Measurements from ENCODE around the gene SPOCD1.
A peak's percentile ranks its signal among the peaks of the same experiment; 100 is the strongest.

SPOCD1 gene

DNA sequence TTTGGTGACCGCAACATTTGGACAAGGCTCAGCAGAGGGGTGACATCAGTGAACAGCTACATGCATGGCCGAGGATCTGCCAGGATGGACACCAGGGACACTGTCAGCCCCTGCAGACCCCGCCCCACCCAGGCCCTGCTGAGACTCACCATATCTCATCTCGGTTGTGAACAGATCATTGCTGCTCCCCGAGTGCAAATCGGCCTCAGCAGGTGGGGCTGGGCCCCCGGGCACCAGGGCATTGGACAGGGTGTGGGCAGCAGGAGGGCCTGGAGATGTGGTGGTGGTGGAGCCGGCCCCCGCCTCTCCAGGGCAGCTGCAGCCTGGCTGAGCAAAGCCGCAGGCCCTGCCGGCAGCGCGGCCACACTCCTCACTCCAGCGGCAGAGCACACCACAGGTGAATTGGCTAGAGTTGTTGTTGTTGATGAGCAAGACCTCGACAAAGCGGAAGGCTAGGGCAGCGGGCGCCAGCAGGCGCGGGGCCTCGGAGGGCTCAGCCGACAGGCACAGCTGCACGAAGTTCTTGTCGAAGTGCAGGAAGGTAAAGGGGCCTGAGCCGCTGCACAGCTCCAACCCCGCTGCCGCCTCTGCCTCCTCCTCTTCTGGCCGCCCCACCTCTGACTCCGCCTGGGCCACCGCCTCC lies 59.9 kb downstream of the SPOCD1 start:
- no peak for DNase-seq (ENCODE audit: low read depth)

DNA sequence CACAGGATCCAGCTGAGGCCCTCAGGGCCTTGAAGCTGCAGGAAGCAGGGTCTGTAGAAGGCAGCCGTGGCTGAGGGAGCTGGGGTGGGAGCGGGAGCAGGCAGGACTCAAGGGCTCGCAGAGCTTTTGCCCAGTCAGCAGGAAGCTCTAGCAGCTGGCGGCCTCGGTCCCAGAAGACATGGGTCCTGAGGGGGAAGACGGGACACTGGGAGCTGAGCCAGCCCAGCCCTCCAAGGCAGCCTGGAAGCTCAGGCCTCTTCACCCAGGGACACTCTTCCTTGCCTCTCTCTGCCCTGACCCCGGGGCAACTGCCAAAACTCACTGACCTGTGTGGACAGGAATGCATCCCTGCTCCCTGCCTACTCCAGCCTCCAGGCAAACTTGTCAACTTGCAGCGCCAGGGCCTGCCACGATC lies 60.6 kb downstream of the SPOCD1 start:
- no peak for DNase-seq (ENCODE audit: low read depth)

DNA sequence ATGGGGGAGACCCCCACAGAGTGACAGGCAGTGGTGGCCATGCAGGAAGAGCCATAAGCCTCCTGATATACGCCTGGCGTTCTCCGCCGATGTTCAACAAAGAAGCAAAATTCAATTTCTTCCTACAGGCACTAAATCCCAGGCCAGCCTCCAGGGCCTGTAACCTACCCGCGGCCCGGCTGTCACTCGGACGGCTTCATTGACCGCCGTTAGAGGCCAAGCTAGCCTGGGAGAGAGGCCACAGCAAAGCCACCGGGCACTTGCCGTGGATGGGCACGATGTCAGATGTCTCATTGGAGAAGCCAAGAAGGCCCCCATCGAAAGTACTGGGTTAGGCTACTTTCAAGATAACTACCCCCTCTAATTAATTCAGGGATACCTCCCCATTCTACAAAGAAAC lies 61.4 kb downstream of the SPOCD1 start:
- no peak for DNase-seq (ENCODE audit: low read depth)

DNA sequence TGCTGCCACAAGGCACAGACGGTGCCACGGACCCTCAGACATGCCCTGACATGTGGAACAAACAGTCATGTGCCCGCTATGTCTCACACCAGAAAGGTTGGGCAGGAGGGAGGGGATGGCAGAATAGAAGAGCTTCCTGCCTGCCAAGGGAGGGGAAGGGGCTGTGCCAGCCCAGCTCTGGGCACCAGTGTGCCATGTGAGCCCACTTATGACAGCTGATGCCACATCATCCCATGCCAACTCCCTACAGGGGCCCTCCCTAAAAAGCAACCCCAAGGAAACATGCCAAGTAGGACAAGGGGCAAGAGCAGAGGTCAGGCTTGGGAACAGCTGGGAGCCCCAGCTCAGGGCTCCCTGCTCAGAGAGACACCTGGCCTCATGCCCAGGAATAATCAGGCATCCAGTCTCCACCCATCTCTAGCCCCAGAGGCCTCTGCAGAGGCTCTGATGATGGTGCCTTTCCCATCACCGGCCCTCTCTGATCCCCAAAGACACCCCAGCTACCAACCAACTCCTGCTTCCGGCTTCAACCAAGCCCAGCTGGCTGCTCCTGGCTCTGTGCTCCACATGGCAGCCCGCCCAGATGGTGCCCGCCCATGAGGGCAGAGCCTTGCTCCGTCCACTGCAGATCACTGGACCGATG lies 62.0 kb downstream of the SPOCD1 start:
- no peak for DNase-seq (ENCODE audit: low read depth)

DNA sequence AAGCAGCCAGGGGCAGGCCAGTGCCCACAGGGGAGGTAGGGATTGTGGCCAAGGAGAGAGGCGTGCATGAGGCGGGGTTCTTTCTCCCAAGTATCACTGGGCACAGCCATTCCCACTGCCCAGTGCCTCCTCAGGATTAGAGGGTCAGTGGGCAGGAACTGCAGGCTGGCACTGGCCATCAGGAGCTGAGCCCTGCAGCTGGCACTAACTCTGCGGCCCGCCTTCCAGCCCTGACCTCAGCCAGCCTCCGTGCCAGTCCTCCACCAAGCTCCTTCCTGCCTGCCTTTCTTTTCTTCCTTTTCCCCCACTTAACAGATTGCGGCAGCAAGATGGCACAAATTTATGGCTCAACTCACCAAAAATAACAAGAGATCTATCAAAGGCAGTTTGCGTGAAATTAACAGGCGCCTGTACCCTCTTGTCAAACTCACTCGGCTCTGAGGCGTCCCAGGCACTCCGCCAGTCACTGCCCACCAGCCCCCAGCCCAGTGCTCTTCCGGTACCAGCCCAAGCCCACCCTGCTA lies 62.8 kb downstream of the SPOCD1 start:
- DNase-seq (ENCODE audit: low read depth), result no peak

DNA sequence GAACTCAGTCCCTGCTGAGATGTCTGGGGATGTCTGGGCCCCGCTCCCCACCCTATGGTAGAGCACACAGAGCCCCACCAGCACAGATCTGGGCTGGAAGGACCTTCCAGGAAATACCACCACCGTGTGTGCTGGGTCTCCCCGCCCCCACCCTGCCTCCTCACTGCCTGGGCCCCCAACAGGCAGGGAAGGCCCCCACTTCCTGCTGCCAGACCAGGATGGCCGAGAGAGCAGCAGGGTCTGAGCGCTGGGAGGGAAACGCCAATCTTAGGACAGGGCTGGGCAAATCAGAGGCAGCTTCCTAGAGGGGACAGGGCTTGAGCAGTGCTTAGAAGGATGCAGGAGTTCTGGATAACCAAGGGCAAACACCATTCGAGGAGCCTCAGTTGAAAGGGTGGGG lies 63.6 kb downstream of the SPOCD1 start:
- no peak for DNase-seq (ENCODE audit: low read depth)

DNA sequence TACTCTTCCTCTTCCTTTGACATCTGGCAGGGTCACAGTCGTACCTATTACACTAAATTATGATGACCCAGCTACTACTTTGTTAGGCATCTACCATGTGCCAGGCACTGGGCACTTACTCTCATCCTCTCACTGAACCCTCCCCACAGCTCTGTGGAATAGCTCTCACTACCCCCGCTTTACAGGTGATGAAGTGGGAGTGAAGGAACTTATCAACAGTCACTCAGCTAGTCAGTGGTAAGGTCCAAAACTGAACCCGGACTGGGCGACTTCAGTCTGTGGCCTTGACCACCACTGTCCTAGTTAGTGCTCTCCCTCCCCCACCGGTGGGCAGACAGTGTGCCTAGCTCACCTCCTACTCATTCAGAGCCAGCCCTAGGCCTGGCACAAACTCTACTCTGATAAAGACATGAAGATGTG lies 64.0 kb downstream of the SPOCD1 start:
- no peak for DNase-seq (ENCODE audit: low read depth)

DNA sequence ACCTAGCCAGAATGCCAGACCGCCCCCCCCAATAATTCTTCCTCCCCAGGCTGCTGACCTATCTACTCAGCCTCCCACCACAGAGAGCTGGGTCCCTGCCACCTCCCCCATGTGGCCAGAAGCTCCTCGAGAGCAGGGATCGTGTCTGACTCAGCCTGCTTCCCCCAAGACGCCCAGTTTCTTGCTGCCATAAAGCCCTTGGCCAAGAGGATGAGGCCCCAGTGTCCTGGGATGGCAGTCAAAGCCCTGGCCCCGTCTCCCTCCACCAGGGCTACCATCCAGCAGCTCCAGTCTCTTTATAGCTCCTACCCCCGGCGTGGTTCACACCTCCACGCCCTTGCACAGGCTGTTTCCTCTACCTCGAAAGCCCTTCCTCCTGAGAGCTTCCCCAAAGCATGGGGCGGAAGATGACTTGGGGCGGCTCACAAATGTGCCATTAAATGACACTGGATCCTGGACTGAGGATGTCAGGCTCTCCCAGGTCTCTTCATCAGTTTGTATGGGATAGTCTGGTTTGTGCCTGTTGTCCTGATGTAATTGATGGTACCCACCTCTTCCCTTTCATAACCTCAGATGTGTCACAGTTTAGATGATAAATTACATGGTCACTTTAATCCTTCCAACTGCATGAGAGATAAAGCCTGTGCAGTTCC lies 64.8 kb downstream of the SPOCD1 start:
- peak; percentile 25 for DNase-seq (ENCODE audit: low read depth)

DNA sequence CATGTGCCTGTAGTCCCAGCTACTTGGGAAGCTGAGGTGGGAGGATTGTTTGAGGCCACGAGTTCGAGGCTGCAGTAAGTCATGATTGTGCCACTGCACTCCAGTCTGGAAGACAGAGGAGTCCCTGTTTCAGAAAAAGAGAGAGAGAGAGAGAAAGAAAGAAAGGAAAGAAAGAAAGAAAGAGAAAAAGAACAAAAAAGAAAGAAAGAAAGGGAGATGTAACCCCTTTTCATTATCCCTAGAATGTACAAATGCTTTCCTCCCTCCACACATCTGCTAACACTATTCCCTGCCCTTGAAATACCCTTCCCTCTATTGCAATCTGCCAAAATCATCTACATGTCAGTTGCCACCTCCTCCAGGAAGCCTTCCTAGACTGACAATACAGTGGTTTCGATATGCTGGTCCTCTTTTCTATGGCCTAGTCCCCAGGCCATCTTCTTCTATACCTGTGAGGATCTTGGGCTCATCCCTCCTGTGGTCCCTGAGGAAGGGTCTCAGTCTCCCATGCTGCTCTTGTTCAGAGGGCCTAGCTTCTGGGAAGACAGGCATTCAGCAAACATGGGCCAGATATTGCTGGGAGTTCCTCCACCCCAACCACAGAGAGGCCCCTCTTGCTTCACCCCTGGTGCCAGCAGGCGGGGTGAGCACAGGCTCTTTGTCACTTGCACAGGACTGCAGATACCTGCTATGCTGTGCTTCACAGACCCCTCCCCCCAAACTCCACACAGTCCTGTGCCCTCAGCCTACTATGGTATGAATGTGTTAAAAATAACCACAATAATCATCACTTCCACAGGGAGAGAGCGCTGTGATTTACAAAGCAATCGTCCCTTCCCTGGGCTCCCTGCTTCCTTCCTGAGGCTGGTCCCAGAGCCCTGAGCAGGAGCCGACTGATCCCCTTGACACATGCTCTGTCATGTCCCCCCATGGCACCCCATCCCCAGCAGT lies 65.8 kb downstream of the SPOCD1 start:
- DNase-seq (ENCODE audit: low read depth), result no peak

DNA sequence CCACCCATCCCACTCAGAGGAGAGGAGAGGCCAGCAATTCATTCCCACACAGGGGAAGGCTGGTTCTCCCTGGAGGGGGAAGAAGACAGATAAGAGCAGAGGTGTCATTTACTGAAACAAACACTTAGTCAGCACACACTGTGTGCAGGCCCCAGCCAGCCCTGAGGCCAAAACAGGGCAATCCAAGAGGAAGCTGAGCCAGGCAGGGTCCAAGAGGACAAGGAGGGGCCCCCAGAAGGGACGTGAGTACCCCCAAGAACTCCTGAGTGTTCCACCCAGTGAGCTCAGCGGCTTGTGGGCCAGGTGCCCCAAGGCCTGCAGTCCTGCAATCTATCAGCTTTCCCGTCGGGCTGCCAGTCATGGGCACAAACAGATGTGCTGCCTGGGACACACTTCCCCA lies 67.5 kb downstream of the SPOCD1 start:
- no peak for DNase-seq (ENCODE audit: low read depth)

DNA sequence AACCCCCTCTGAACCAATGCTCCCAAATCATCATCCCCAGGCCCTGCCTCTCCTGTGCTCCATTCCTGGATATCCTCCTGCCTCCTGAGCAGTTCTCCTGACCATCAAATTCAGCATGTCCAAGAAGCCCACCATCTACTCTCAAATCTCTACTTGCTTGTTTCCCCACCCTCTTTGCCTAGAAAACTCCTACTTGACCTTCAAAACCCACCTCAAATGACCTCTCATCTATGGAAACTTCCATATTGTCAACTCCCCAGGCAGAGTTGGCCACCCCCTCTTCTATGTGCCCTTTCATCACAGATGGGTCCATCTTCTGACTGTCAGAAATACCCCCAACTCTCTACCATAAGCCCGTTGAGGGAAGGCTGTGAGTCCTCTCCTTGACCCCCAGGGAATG lies 68.5 kb downstream of the SPOCD1 start:
- no peak for DNase-seq (ENCODE audit: low read depth)

DNA sequence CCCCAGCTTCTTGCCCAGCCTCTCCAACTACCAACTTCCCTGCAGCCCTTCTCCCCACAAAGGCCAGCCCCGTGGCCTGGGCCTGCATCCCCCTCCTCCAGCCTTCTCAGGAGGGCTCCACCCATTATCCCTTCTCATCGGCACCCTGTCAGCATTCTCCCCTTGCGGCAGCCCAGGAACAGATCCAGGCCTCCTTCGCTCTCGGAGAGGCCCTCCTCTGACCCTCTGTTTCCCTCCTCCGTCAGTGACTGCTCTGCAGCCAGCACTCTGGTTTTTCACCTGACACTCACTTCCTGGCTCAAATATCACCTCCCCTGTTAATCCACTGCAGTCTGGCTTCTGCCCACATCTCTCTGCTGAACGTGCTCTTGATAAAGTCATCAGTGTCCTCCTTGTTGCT lies 69.1 kb downstream of the SPOCD1 start:
- DNase-seq (ENCODE audit: low read depth), result no peak

DNA sequence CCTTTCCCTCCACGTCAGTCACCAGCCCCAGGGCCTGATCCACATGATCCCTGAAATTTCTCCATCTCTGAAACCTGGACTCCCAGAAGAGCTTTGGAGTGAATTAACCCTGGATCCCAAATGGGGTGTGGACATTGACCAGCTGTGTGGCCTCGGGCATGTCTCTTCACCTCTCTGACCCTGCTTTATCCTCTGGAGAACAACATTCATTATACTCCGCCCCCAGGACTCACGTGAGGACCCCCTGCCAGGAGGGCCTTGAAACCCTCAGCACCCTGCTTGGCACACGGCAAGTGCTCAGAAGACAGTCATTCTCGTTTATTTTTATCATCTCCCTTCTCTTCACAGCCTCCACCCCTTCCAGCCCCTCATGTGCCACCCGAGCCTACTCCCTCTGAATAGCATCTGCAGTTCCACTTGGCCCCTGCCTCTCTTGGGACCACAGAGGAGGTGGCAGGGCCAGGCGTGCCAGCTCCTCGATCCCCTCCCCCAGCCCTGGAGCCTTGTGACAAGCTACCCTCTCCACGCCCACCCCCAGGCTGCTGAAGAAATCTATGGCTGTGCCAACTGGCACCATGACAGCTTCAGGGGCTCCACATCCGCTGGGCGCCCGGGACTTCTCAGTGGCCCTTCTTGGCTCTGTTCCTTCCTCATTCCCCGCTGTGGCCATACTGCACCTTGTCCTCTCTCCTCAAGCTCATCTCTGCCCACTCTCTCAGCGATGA lies 69.7 kb downstream of the SPOCD1 start:
- no peak for DNase-seq (ENCODE audit: low read depth)

DNA sequence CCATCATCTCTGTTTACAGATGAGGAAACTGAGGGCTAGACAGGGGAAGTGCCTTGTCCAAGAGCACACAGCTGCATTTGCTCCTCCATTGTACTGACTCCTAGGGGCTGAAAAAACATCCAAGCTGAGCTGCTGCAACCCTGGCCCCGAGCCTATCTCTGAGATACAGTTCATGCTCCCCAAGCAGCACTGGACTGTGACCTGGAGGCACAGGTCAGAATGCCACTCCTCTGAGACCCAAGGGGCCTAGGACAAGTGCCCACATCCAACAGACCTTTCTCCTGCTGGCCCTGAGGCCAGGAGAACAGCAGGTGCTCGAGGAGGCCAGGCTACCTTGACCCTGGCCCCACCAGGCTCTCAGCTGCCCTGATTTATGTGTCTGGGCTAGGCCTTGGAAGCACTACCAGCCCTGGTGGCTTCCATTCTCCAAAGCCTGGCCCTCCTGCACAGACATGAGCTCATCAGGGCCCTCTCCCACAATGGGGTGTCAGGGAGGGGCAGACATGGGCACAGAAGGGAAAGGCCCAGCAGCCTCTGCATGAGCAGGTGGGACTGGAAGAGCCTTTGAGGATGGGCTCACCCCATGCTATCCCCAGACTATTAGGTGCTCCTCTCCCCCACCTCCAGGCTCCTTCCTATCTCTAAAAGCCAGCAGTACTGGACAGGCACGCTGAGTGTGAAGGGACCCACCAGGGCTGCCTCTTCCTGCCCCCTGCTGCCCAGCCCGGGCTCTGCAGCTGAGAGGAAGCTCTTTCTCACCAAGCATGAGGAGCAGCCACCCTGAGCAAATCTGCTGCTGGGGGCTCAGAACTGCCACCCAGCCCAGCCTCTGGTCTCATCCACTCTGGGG lies 70.5 kb downstream of the SPOCD1 start:
- DNase-seq (ENCODE audit: low read depth), result no peak

DNA sequence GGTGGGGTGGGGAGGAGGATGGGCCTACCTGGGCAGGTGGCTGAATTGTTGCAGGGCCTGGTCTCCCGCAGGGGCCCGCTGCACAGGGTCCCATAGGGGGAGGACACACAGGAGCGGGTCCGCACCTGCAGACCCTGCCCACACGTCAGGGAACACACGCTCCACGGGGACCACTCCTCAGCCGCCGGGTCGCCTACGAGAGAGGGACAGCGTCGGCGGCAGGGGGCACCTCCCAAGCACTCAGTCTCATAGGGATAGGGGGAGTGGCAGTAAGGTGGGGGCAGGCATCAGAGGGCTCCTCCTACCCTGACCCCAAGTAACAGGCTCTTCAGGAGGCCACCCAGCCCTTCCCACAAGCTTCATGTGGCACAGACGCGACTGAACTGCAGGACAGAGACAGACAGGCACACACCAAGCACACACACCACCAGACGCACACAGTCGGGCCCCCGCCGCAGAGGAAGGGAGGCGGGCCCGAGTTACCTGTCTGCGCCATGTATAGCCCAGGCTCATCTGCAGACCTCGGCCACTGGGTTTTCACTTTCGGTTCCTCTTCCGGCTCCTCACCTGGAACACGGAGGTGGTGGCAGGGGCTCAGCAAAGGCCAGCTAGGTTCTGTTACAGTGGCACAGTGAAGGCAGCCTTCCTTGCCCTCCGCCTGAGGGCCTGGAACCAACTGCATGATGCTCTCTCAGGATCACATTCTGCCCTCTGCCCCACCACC lies 71.5 kb downstream of the SPOCD1 start:
- no peak for DNase-seq (ENCODE audit: low read depth)

DNA sequence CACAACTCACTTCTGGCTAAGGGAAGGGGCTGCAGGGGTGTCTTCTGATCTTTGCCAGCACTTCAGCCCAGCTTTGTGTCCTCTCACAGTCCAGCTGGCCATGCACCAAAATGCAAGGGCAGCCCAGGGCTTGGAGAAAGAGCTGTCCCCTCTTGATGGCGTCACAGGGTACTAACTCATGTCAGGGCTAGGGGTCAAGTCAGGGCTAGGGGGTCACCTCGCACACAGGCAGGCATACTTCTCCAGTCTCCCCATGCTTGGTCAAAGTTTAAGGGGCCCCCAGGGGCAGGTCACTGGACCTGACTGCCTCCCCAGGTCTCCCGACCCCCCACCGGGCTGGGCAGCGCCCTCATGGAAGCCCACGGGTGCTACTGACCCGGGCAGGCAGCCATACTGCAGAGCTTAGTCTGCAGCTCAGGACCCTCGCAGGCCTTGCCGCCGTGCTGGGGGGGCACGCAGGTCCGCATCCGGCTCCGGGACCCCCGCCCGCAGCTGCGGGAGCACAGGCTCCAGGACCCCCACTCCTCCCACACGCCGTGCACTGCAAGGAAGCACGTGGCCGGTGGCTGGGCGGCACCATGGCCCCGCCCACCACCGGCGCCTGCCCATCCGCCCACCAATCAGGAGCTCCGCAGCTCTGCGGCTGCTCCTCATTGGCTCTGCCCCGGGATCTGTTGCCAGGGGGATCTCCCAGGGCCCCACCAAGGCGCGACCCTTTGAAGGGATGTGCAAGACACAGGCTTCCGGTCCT lies 73.2 kb downstream of the SPOCD1 start:
- no peak for DNase-seq (ENCODE audit: low read depth)

All from activated gamma-delta T cell treated with anti-CD3 and anti-CD28 coated beads, Interleukin-2, amount 50 U/mL, for 16 hours (primary cell).